Astrocyte of the spinal cord (primary cell): ENCODE data around the gene KATNAL1.
A peak's percentile ranks its signal among the peaks of the same experiment; 100 is the strongest.
"Not testable (repeated sequence)": the region's sequence is repeated elsewhere in the genome, so short reads cannot be mapped to it uniquely, and the experiment has no call there.

Experiments
- DNase-seq: peaks from one replicate; pipeline ENCODE4 v3.0.0; 2011; ENCODE audit warnings: low read depth, low spot score
- H3K4me3 ChIP-seq: 2 replicates; pipeline ENCODE4 v1.5.1; 2011; ENCODE audit warnings: low read depth, mild to moderate bottlenecking, low read length, moderate library complexity
- CTCF ChIP-seq: IDR thresholded peaks from 2 replicates; pipeline ENCODE4 v1.5.1; 2012; ENCODE audit warnings: low read depth, mild to moderate bottlenecking, low read length, inconsistent platforms
- in situ Hi-C: cut with HindIII; loops from 2 replicates; pipeline ENCODE4 v1.10.0; 2017; ENCODE audit warnings: low sequenced_read_pairs

The KATNAL1 gene

GRCh38 chr13:30276178-30276577 is 31.2 kb downstream of the KATNAL1 start:
- in situ Hi-C loops: no loop called here
- no peak for TF ChIP-seq CTCF
- DNase-seq: peak; percentile 29
- no peak overlapping the region for H3K4me3 ChIP-seq

- no peak for TF ChIP-seq CTCF
- in situ Hi-C loops: no loop called here
- DNase-seq: no peak
Observed at GRCh38 chr13:30274083-30274482, 33.3 kb downstream of the KATNAL1 start.

GRCh38 chr13:30270035-30270434 is 37.3 kb downstream of the KATNAL1 start:
- in situ Hi-C loops, DNase-seq, H3K4me3 ChIP-seq: not testable (repeated sequence)

More at GRCh38 chr13:30274083-30274482, 33.3 kb downstream of the KATNAL1 start:
- H3K4me3 ChIP-seq: no peak overlapping the region

- no peak for TF ChIP-seq CTCF
- DNase-seq: no peak
- no peak overlapping the region for H3K4me3 ChIP-seq
- in situ Hi-C loops: no loop called here
Observed at GRCh38 chr13:30268673-30269072, 38.7 kb downstream of the KATNAL1 start.

- no peak for DNase-seq
Observed at GRCh38 chr13:30266756-30267155, 40.6 kb downstream of the KATNAL1 start.

GRCh38 chr13:30259149-30259733 is 48.1 kb downstream of the KATNAL1 start:
- H3K4me3 ChIP-seq, in situ Hi-C loops, DNase-seq: not testable (repeated sequence)

More at GRCh38 chr13:30266756-30267155, 40.6 kb downstream of the KATNAL1 start:
- no peak overlapping the region for H3K4me3 ChIP-seq
- in situ Hi-C loops: no loop called here
- no peak for TF ChIP-seq CTCF

- peak; percentile 49 for DNase-seq
- H3K4me3 ChIP-seq: no peak overlapping the region
- in situ Hi-C loops: no loop called here
- no peak for TF ChIP-seq CTCF
Observed at GRCh38 chr13:30257468-30258099, 49.8 kb downstream of the KATNAL1 start.
